ENCODE results near the gene KCTD10. TPM values are rescaled to one million over a fixed set of nuclear protein-coding genes. Genes with fewer than 3 reads are reported as not detected.
"Not testable (repeated sequence)": the region's sequence is repeated elsewhere in the genome, so short reads cannot be mapped to it uniquely, and the experiment has no call there.

The KCTD10 gene
- total RNA-seq, 4 donors from 2014 or later = 31.5 to 62.8 (median 46.5) TPM

GRCh38 chr12:109418848-109419480 is 58.1 kb downstream of the KCTD10 start:
- no peaks in the 10 kb centered on the region for H3K9me3 ChIP-seq
- 65 to 77% methylated on average over 4 of the region's 4 CpGs for WGBS, 2 donors
- DNase-seq = no peak
- H3K36me3 ChIP-seq = no peaks in the 10 kb centered on the region
- no peak overlapping the region for H3K27ac ChIP-seq
- no peak overlapping the region for H3K4me3 ChIP-seq
- intact Hi-C loops (cut with DNase I) = no loop called here
- H3K4me1 ChIP-seq = no peaks in the 10 kb centered on the region
- TF ChIP-seq POLR2A (IDR thresholded peaks at IDR 0.05) (no peak), CTCF (IDR thresholded peaks at IDR 0.05) (no peak)
- peaks cover 0 to 31% (median 0%) of the 10 kb centered on the region in 4 donors for H3K27me3 ChIP-seq

GRCh38 chr12:109406147-109406546 is 71.0 kb downstream of the KCTD10 start:
- intact Hi-C loops (cut with DNase I); H3K9me3 ChIP-seq; DNase-seq; H3K4me1 ChIP-seq; H3K4me3 ChIP-seq; H3K27ac ChIP-seq; H3K36me3 ChIP-seq: not testable (repeated sequence)
- WGBS, 2 donors = 80 to 84% methylated on average over 3 to 4 of the region's 4 CpGs
- H3K27me3 ChIP-seq = peaks cover 0 to 13% (median 0%) of the 10 kb centered on the region in 4 donors

- H3K27me3 ChIP-seq = peaks cover 0 to 22% (median 0%) of the 10 kb centered on the region in 4 donors
- H3K36me3 ChIP-seq; DNase-seq; H3K4me3 ChIP-seq; H3K9me3 ChIP-seq; H3K27ac ChIP-seq; intact Hi-C loops (cut with DNase I); H3K4me1 ChIP-seq: not testable (repeated sequence)
- 92 to 100% methylated on average over 1 to 2 of the region's 2 CpGs for WGBS, 2 donors
Measured at GRCh38 chr12:109404841-109405240, 72.3 kb downstream of the KCTD10 start.

Other genes with a start within 250 kb of the KCTD10 start
- not detected for gene FOXN4, start 168.0 kb downstream of the KCTD10 start, total RNA-seq
- gene MYO1H, start 129.4 kb downstream of the KCTD10 start, total RNA-seq = under 1 TPM in 3 of 4 donors, not detected in 1; 0.48 to 0.83 (median 0.62) TPM
- gene UBE3B, start 334 bp upstream of the KCTD10 start, total RNA-seq = 10 to 100 TPM; 31.7 to 48.7 (median 37.6) TPM
- 10 to 100 TPM; 45.2 to 59.5 (median 52.3) TPM for gene MMAB, start 96.2 kb upstream of the KCTD10 start, total RNA-seq
- gene MVK, start 96.5 kb upstream of the KCTD10 start, total RNA-seq = 10 to 100 TPM; 38.9 to 62.6 (median 46.4) TPM
- 1 to 10 TPM in 3 of 4 donors, under 1 TPM in 1; 0.57 to 9.3 (median 5.0) TPM for gene FAM222A, start 236.5 kb upstream of the KCTD10 start, total RNA-seq